ENCODE data around the gene VAMP2.

DNA sequence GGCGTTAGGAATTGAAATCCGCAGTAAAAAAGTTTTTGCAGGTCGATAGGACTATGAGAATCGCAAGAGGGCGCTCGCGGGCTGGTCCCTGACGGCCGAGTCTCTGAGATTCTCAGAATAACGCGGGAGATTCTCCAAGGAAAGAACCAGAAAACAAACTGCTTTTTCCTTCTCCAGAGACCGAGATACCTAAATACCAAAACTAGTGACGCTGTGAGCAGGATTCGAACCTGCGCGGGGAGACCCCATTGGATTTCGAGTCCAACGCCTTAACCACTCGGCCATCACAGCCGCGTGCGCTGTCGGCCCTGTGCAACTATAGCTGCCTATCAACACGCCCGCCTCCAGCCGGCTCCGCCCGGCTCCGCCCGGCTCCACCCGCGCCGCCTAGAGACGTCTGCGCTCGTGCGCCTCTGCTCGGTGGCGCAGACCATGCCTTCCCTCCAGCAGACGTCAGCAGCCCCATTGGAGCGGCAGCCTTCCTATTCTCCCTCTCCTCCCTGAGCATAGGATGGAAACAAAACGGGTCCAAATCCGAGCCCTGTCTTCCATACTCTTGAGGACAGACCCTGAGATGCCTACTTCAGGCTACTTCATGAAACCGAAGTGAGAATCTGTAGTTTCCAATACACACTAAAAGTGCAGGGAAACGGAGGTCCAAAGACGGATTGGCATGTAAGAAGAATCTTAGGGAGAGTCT lies 23.9 kb downstream of the VAMP2 start:
- TF ChIP-seq, protein P1, sequence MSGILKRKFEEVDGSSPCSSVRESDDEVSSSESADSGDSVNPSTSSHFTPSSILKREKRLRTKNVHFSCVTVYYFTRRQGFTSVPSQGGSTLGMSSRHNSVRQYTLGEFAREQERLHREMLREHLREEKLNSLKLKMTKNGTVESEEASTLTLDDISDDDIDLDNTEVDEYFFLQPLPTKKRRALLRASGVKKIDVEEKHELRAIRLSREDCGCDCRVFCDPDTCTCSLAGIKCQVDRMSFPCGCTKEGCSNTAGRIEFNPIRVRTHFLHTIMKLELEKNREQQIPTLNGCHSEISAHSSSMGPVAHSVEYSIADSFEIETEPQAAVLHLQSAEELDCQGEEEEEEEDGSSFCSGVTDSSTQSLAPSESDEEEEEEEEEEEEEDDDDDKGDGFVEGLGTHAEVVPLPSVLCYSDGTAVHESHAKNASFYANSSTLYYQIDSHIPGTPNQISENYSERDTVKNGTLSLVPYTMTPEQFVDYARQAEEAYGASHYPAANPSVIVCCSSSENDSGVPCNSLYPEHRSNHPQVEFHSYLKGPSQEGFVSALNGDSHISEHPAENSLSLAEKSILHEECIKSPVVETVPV (CRISPR knock-in tag; IDR thresholded peaks at IDR 0.05): no peak
- no peak for TF ChIP-seq ZFP30 (CRISPR knock-in tag; IDR thresholded peaks at IDR 0.05)
- no peak for TF ChIP-seq PPARA (CRISPR knock-in tag; IDR thresholded peaks at IDR 0.05; ENCODE audit: borderline replicate concordance)
- no peak for TF ChIP-seq GLIS3 (CRISPR knock-in tag; IDR thresholded peaks at IDR 0.05)
- TF ChIP-seq, protein P2, sequence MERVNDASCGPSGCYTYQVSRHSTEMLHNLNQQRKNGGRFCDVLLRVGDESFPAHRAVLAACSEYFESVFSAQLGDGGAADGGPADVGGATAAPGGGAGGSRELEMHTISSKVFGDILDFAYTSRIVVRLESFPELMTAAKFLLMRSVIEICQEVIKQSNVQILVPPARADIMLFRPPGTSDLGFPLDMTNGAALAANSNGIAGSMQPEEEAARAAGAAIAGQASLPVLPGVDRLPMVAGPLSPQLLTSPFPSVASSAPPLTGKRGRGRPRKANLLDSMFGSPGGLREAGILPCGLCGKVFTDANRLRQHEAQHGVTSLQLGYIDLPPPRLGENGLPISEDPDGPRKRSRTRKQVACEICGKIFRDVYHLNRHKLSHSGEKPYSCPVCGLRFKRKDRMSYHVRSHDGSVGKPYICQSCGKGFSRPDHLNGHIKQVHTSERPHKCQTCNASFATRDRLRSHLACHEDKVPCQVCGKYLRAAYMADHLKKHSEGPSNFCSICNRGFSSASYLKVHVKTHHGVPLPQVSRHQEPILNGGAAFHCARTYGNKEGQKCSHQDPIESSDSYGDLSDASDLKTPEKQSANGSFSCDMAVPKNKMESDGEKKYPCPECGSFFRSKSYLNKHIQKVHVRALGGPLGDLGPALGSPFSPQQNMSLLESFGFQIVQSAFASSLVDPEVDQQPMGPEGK (CRISPR knock-in tag; IDR thresholded peaks at IDR 0.05; ENCODE audit: borderline replicate concordance): no peak
- TF ChIP-seq BACH2 (CRISPR knock-in tag; IDR thresholded peaks at IDR 0.05; ENCODE audit: borderline replicate concordance): no peak
- TF ChIP-seq ARNTL (CRISPR knock-in tag; IDR thresholded peaks at IDR 0.05; ENCODE audit: borderline replicate concordance, low read depth): no peak
- no peak for TF ChIP-seq CSDC2 (CRISPR knock-in tag; IDR thresholded peaks at IDR 0.05)
- no peak for TF ChIP-seq ISL1 (CRISPR knock-in tag; IDR thresholded peaks at IDR 0.05)
- TF ChIP-seq CREB5 (CRISPR knock-in tag; IDR thresholded peaks at IDR 0.05; ENCODE audit: low read depth): no peak
- no peak for TF ChIP-seq TOX (CRISPR knock-in tag; IDR thresholded peaks at IDR 0.05; ENCODE audit: borderline replicate concordance)

Data from SK-N-SH treated with all-trans-retinoic acid at 6 μM for 48 hours (cell line).